ENCODE data around the gene FAM110D.

DNA sequence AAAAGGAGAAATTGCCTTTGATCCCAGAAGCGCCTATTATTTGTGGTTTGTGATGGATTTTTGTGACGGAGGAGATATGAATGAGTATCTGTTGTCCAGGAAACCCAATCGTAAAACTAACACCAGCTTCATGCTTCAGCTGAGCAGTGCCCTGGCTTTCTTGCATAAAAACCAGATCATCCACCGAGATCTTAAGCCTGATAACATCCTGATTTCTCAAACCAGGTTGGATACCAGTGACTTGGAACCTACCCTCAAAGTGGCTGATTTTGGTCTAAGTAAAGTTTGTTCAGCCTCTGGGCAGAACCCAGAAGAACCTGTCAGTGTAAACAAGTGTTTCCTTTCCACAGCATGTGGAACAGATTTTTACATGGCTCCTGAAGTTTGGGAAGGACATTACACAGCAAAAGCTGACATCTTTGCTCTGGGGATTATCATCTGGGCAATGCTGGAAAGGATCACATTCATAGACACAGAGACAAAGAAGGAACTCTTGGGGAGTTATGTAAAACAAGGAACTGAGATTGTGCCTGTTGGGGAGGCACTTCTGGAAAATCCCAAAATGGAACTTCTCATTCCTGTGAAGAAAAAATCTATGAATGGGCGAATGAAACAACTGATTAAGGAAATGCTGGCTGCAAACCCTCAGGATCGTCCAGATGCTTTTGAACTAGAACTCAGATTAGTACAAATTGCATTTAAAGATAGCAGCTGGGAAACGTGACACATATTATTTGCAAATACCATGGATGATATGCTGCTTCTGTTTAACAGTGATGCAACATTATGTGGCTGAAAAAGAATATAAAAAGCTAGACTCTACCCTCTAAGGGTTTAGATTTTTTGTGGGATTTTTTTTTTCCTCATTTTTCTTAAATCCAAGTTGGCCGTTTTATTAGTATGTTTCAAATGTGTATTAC, 36.8 kb upstream of the FAM110D start:
- TF ChIP-seq, protein P1, sequence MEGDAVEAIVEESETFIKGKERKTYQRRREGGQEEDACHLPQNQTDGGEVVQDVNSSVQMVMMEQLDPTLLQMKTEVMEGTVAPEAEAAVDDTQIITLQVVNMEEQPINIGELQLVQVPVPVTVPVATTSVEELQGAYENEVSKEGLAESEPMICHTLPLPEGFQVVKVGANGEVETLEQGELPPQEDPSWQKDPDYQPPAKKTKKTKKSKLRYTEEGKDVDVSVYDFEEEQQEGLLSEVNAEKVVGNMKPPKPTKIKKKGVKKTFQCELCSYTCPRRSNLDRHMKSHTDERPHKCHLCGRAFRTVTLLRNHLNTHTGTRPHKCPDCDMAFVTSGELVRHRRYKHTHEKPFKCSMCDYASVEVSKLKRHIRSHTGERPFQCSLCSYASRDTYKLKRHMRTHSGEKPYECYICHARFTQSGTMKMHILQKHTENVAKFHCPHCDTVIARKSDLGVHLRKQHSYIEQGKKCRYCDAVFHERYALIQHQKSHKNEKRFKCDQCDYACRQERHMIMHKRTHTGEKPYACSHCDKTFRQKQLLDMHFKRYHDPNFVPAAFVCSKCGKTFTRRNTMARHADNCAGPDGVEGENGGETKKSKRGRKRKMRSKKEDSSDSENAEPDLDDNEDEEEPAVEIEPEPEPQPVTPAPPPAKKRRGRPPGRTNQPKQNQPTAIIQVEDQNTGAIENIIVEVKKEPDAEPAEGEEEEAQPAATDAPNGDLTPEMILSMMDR (IDR thresholded peaks at IDR 0.05; ENCODE audit: poor library complexity), result no peak
- no peak for TF ChIP-seq EZH2 (IDR thresholded peaks at IDR 0.05; ENCODE audit: borderline replicate concordance)
